CD4-positive, alpha-beta T cell treated with Interleukin-1 beta for 1 hour (primary cell): ENCODE results near the gene ACAN.

Experiments
- DNase-seq, 2 donors: peaks; one replicate each; pipeline ENCODE4 v3.0.0-alpha.2; 2020 to 2022

The ACAN gene

GRCh38 chr15:88803241-88803919 lies at the start of gene ACAN:
TSS of gene ACAN (plus strand) at chr15:88803436. CDS start at chr15:88836207, 32,771 bp downstream.
- no peak for DNase-seq

GRCh38 chr15:88756521-88756920 lies 46.7 kb upstream of the ACAN start:
- no peak for DNase-seq

- DNase-seq = no peak
Measured at GRCh38 chr15:88756921-88757320, 46.3 kb upstream of the ACAN start.

- no peak for DNase-seq
Measured at GRCh38 chr15:88759872-88760271, 43.4 kb upstream of the ACAN start.

GRCh38 chr15:88764448-88764847 lies 38.8 kb upstream of the ACAN start:
- no peak for DNase-seq

- no peak for DNase-seq
Measured at GRCh38 chr15:88765212-88765611, 38.0 kb upstream of the ACAN start.

- no peak for DNase-seq
Measured at GRCh38 chr15:88769161-88769971, 33.9 kb upstream of the ACAN start.

GRCh38 chr15:88775776-88776175 lies 27.5 kb upstream of the ACAN start:
- DNase-seq = no peak

GRCh38 chr15:88776646-88777045 lies 26.6 kb upstream of the ACAN start:
- DNase-seq = no peak

- DNase-seq = no peak
Measured at GRCh38 chr15:88779944-88780343, 23.3 kb upstream of the ACAN start.

- no peak for DNase-seq
Measured at GRCh38 chr15:88782465-88782864, 20.8 kb upstream of the ACAN start.

GRCh38 chr15:88785217-88785616 lies 18.0 kb upstream of the ACAN start:
- no peak for DNase-seq

GRCh38 chr15:88788036-88788435 lies 15.2 kb upstream of the ACAN start:
- DNase-seq = no peak

GRCh38 chr15:88788816-88789215 lies 14.4 kb upstream of the ACAN start:
- DNase-seq = no peak

GRCh38 chr15:88790486-88790885 lies 12.8 kb upstream of the ACAN start:
- no peak for DNase-seq

- no peak for DNase-seq
Measured at GRCh38 chr15:88791637-88792036, 11.6 kb upstream of the ACAN start.

GRCh38 chr15:88792342-88793282 lies 10.6 kb upstream of the ACAN start:
- DNase-seq = no peak

GRCh38 chr15:88794001-88794400 lies 9.2 kb upstream of the ACAN start:
- DNase-seq = no peak

GRCh38 chr15:88797663-88798339 lies 5.4 kb upstream of the ACAN start:
- DNase-seq = no peak

GRCh38 chr15:88799341-88799740 lies 3.9 kb upstream of the ACAN start:
- DNase-seq = no peak

GRCh38 chr15:88800026-88800425 lies 3.2 kb upstream of the ACAN start:
- DNase-seq = no peak

GRCh38 chr15:88800738-88801137 lies 2.5 kb upstream of the ACAN start:
- DNase-seq = no peak
